HepG2 (cell line): Measurements from ENCODE around the gene NEAT1. TPM values are rescaled to one million over a fixed set of nuclear protein-coding genes. Genes with fewer than 3 reads are reported as not detected.

Experiments used
- CBX5 ChIP-seq: sonication (generic); formaldehyde crosslinking; IDR thresholded peaks from 2 replicates; pipeline ENCODE4 v1.4.0; 2020; ENCODE audit warnings: missing genetic modification reagents, borderline replicate concordance
- FOXP1 ChIP-seq, 2 experiments: fragments of 450-650 bp in 1 of 2; IDR thresholded peaks; 2 replicates each; pipeline ENCODE4 v1.6.1; 2017 to 2018; ENCODE audit warnings: antibody characterized with exemption in 1 of 2
- GFI1 ChIP-seq: sonication (generic); formaldehyde crosslinking; IDR thresholded peaks from 2 replicates; pipeline ENCODE4 v1.5.0; 2020; ENCODE audit warnings: missing genetic modification reagents, mild to moderate bottlenecking, borderline replicate concordance
- GLI4 ChIP-seq: sonication (generic); formaldehyde crosslinking; IDR thresholded peaks from 2 replicates; pipeline ENCODE4 v1.5.1; 2020; ENCODE audit warnings: missing genetic modification reagents, mild to moderate bottlenecking, moderate library complexity, borderline replicate concordance
- HIC2 ChIP-seq: sonication (generic); formaldehyde crosslinking; IDR thresholded peaks from 2 replicates; pipeline ENCODE4 v1.9.0; 2022; ENCODE audit warnings: low read depth, missing genetic modification reagents
- HMGA1 ChIP-seq: sonication (generic); formaldehyde crosslinking; conservative IDR thresholded peaks from 2 replicates; pipeline ENCODE4 v1.4.0; 2020; ENCODE audit warnings: missing genetic modification reagents
- HOXA9 ChIP-seq: sonication (generic); formaldehyde crosslinking; IDR thresholded peaks from 2 replicates; pipeline ENCODE4 v1.8.1; 2022; ENCODE audit warnings: missing genetic modification reagents, mild to moderate bottlenecking, moderate library complexity, borderline replicate concordance
- REPIN1 ChIP-seq: sonication (generic); formaldehyde crosslinking; IDR thresholded peaks from 2 replicates; pipeline ENCODE4 v1.8.0; 2022; ENCODE audit warnings: missing genetic modification reagents, low read depth, mild to moderate bottlenecking, borderline replicate concordance
- SP4 ChIP-seq: sonication (generic); formaldehyde crosslinking; IDR thresholded peaks from 2 replicates; pipeline ENCODE4 v1.8.1; 2023; ENCODE audit warnings: mild to moderate bottlenecking, missing genetic modification reagents
- TP53 ChIP-seq: sonication (generic); formaldehyde crosslinking; conservative IDR thresholded peaks from 2 replicates; pipeline ENCODE4 v1.4.0; 2020; ENCODE audit warnings: missing genetic modification reagents
- ZNF136 ChIP-seq: sonication (generic); formaldehyde crosslinking; IDR thresholded peaks from 2 replicates; pipeline ENCODE4 v1.8.1; 2022; ENCODE audit warnings: low read depth, mild to moderate bottlenecking, moderate library complexity, missing genetic modification reagents
- ZNF350 ChIP-seq: sonication (generic); formaldehyde crosslinking; IDR thresholded peaks from 2 replicates; pipeline ENCODE4 v1.4.0; 2020; ENCODE audit warnings: mild to moderate bottlenecking, low read depth, missing genetic modification reagents, borderline replicate concordance
- ZNF354B ChIP-seq: sonication (generic); formaldehyde crosslinking; IDR thresholded peaks from 2 replicates; pipeline ENCODE4 v1.8.0; 2022; ENCODE audit warnings: mild to moderate bottlenecking, missing genetic modification reagents
- ZNF441 ChIP-seq: sonication (generic); formaldehyde crosslinking; IDR thresholded peaks from 2 replicates; pipeline ENCODE4 v1.7.0; 2021; ENCODE audit warnings: missing genetic modification reagents, borderline replicate concordance
- ZNF576 ChIP-seq: sonication (generic); formaldehyde crosslinking; IDR thresholded peaks from 2 replicates; pipeline ENCODE4 v1.4.0; 2020; ENCODE audit warnings: mild to moderate bottlenecking, missing genetic modification reagents
- ZNF768 ChIP-seq: sonication (generic); formaldehyde crosslinking; IDR thresholded peaks from 2 replicates; pipeline ENCODE4 v1.4.0; 2020; ENCODE audit warnings: missing genetic modification reagents
- ZNF773 ChIP-seq: sonication (generic); formaldehyde crosslinking; IDR thresholded peaks from 2 replicates; pipeline ENCODE4 v1.4.0; 2020; ENCODE audit warnings: missing genetic modification reagents, borderline replicate concordance
- polyA plus RNA-seq, 8 experiments: library from polyadenylated mRNA; depleted of rRNA in 3 of 8; stranded (reverse) in 7 of 8; unstranded in 1 of 8; fragments of >200 nt; fragmentation: Illumina TruSeq in 4 of 8; extraction: Trizol in 4 of 8; gene quantifications; 2 replicates each; pipeline versions ENCODE4 v1.2.1 to v1.2.3, GENCODE V29; 2011 to 2016; ENCODE audit warnings: low read depth in 4 of 8, missing spikeins in 1 of 8, mixed read lengths in 1 of 8; ENCODE audit not compliant: insufficient read depth in 1 of 8
- total RNA-seq, 5 experiments: library from RNA; depleted of rRNA; stranded (reverse); fragments of >200 nt; fragmentation: Illumina TruSeq; extraction: Trizol; gene quantifications; 2 replicates each; pipeline ENCODE4 v1.2.3, GENCODE V29; 2016; ENCODE audit warnings: low read depth in 1 of 5
- TF ChIP-seq, protein P1 (sequence below): sonication (generic); formaldehyde crosslinking; IDR thresholded peaks from 2 replicates; pipeline ENCODE4 v1.9.0; 2021; ENCODE audit warnings: missing genetic modification reagents, borderline replicate concordance
- TF ChIP-seq, protein P2 (sequence below): sonication (generic); formaldehyde crosslinking; IDR thresholded peaks from 2 replicates; pipeline ENCODE4 v1.8.0; 2022; ENCODE audit warnings: missing genetic modification reagents, mild to moderate bottlenecking, borderline replicate concordance
- TF ChIP-seq, protein P3 (sequence below): IDR thresholded peaks from 2 replicates; pipeline ENCODE4 v1.6.1; 2016; ENCODE audit warnings: low read depth

Gene NEAT1
- total and polyA plus RNA-seq, 2 of the 13 experiments (the other 11 are each of a cell fraction or from before 2014, with no cell fraction given), result 20.5 to 41.2 TPM

DNA sequence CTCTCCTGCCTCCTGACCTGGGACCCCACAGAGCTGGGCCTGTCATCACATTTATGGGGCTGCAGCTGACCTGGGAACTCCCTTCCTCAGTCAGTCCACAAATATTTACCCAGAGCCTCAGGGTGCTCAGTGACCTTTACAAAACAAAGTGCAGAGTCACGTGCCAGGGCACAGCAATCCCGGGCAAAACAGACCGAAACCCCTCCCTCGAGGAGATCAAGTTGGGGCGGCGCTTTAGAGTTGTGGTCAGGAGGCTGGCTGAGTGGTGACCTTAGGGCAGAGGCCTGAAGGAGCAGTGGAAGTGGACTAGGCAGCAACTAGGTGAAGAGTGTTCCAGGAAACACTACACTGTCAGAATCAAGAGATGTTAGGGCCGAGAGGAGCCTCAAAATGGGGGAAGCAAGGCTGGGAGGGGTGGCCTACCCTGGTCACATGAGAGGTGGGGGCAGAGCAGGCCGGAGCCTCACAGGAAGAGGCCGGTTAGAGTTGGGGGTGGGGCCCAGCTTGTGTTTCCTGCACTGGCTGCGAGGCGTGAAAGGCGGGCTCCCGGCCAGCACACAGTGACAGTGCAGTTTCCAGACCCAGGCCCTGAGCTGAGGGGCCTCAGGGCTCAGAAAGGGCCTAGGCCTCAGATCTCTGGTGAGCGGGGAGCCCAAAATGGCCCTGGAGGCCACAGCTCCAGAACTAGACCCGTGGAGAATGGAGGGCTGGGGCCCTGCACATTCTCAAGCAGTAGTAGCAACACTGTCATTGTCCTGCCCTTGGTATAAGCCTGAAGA, 3.7 kb upstream of the NEAT1 start (continued):
- peak; percentile 84 for TF ChIP-seq SP4 (CRISPR knock-in tag)
- TF ChIP-seq ZNF768, result peak; percentile 58; the same call in 1 of the 2 replicates
- no peak; the same call in 1 of the 2 replicates for TF ChIP-seq CBX5 (CRISPR knock-in tag)
- no peak; the same call in none of the 2 replicates for TF ChIP-seq TP53 (CRISPR knock-in tag)
- TF ChIP-seq ZNF354B (CRISPR knock-in tag), result no peak
- TF ChIP-seq, protein P1, sequence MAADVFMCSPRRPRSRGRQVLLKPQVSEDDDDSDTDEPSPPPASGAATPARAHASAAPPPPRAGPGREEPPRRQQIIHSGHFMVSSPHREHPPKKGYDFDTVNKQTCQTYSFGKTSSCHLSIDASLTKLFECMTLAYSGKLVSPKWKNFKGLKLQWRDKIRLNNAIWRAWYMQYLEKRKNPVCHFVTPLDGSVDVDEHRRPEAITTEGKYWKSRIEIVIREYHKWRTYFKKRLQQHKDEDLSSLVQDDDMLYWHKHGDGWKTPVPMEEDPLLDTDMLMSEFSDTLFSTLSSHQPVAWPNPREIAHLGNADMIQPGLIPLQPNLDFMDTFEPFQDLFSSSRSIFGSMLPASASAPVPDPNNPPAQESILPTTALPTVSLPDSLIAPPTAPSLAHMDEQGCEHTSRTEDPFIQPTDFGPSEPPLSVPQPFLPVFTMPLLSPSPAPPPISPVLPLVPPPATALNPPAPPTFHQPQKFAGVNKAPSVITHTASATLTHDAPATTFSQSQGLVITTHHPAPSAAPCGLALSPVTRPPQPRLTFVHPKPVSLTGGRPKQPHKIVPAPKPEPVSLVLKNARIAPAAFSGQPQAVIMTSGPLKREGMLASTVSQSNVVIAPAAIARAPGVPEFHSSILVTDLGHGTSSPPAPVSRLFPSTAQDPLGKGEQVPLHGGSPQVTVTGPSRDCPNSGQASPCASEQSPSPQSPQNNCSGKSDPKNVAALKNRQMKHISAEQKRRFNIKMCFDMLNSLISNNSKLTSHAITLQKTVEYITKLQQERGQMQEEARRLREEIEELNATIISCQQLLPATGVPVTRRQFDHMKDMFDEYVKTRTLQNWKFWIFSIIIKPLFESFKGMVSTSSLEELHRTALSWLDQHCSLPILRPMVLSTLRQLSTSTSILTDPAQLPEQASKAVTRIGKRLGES (CRISPR knock-in tag), result no peak
- TF ChIP-seq, protein P2, sequence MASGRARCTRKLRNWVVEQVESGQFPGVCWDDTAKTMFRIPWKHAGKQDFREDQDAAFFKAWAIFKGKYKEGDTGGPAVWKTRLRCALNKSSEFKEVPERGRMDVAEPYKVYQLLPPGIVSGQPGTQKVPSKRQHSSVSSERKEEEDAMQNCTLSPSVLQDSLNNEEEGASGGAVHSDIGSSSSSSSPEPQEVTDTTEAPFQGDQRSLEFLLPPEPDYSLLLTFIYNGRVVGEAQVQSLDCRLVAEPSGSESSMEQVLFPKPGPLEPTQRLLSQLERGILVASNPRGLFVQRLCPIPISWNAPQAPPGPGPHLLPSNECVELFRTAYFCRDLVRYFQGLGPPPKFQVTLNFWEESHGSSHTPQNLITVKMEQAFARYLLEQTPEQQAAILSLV (CRISPR knock-in tag), result peak; percentile 91
- no peak for TF ChIP-seq HMGA1
- TF ChIP-seq FOXP1 (IDR thresholded peaks at IDR 0.05), result peak; percentile 63
- TF ChIP-seq FOXP1 (CRISPR knock-in tag; IDR thresholded peaks at IDR 0.05), result peak; percentile 96
- TF ChIP-seq ZNF136 (CRISPR knock-in tag), result 0 out of 2 replicates have a peak, but pooled peaks have one; percentile 28
- TF ChIP-seq GFI1 (CRISPR knock-in tag), result peak; percentile 92
- peak; percentile 40; the same call in 1 of the 2 replicates for TF ChIP-seq HOXA9 (CRISPR knock-in tag)
- peak; percentile 80; the same call in 1 of the 2 replicates for TF ChIP-seq REPIN1 (CRISPR knock-in tag)
- peak; percentile 87; the same call in 1 of the 2 replicates for TF ChIP-seq HIC2
- TF ChIP-seq ZNF576, result no peak
- TF ChIP-seq GLI4 (CRISPR knock-in tag), result peak; percentile 74; the same call in 1 of the 2 replicates
- no peak for TF ChIP-seq ZNF773 (CRISPR knock-in tag)
- TF ChIP-seq, protein P3, sequence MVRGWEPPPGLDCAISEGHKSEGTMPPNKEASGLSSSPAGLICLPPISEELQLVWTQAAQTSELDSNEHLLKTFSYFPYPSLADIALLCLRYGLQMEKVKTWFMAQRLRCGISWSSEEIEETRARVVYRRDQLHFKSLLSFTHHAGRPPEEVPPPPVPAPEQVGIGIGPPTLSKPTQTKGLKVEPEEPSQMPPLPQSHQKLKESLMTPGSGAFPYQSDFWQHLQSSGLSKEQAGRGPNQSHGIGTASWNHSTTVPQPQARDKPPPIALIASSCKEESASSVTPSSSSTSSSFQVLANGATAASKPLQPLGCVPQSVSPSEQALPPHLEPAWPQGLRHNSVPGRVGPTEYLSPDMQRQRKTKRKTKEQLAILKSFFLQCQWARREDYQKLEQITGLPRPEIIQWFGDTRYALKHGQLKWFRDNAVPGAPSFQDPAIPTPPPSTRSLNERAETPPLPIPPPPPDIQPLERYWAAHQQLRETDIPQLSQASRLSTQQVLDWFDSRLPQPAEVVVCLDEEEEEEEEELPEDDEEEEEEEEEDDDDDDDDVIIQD (CRISPR knock-in tag), result no peak
- peak; percentile 41; the same call in 1 of the 2 replicates for TF ChIP-seq ZNF441 (CRISPR knock-in tag)
- no peak for TF ChIP-seq ZNF350 (CRISPR knock-in tag)
